ENCODE results near the gene IL17RA.

GRCh38 chr22:17143826-17144225 is 59.0 kb downstream of the IL17RA start:
- no peak for TF ChIP-seq POLR2AphosphoS5 (IDR thresholded peaks at IDR 0.05)
- TF ChIP-seq CTCF (IDR thresholded peaks at IDR 0.05), result no peak
- TF ChIP-seq POLR2A (IDR thresholded peaks at IDR 0.05), result no peak

Measured in prostate gland (tissue), 2 donors.